ENCODE measurements around the gene TSPEAR.

The TSPEAR gene

GRCh38 chr21:44514218-44514520 is 197.2 kb downstream of the TSPEAR start:
- H3K27ac ChIP-seq (ENCODE audit: low read length): no peak overlapping the region
- WGBS (ENCODE audit: insufficient coverage, insufficient read length): no CpG with 5 or more reads among the region's 7 CpGs

GRCh38 chr21:44513389-44514217 is 197.8 kb downstream of the TSPEAR start:
- Histone ChIP-seq H3K36me3 (ENCODE audit: control insufficient read depth, insufficient read depth, low read length) (no peaks in the 10 kb centered on the region; the same call in 1 of the 2 replicates), H3K4me3 (ENCODE audit: low read length) (no peak overlapping the region), H3K27me3 (ENCODE audit: control insufficient read depth, insufficient read depth, low read length) (no peaks in the 10 kb centered on the region), H3K9me3 (ENCODE audit: control insufficient read depth, insufficient read depth, low read length) (no peaks in the 10 kb centered on the region), H3K4me1 (ENCODE audit: control insufficient read depth, insufficient read depth, low read length) (no peaks in the 10 kb centered on the region), H3K27ac (ENCODE audit: low read length) (no peak overlapping the region)
- WGBS (ENCODE audit: insufficient coverage, insufficient read length): no CpG with 5 or more reads among the region's 15 CpGs
- no peak for DNase-seq (ENCODE audit: low read depth, low spot score)

More at GRCh38 chr21:44514218-44514520, 197.2 kb downstream of the TSPEAR start:
- H3K4me1 ChIP-seq (ENCODE audit: control insufficient read depth, insufficient read depth, low read length): no peaks in the 10 kb centered on the region
- DNase-seq (ENCODE audit: low read depth, low spot score): no peak
- no peaks in the 10 kb centered on the region for H3K27me3 ChIP-seq (ENCODE audit: control insufficient read depth, insufficient read depth, low read length)
- H3K9me3 ChIP-seq (ENCODE audit: control insufficient read depth, insufficient read depth, low read length): no peaks in the 10 kb centered on the region
- no peak overlapping the region for H3K4me3 ChIP-seq (ENCODE audit: low read length)
- no peaks in the 10 kb centered on the region; the same call in 1 of the 2 replicates for H3K36me3 ChIP-seq (ENCODE audit: control insufficient read depth, insufficient read depth, low read length)

- H3K27ac ChIP-seq (ENCODE audit: low read length): no peak overlapping the region
- H3K27me3 ChIP-seq (ENCODE audit: control insufficient read depth, insufficient read depth, low read length): no peaks in the 10 kb centered on the region
- H3K9me3 ChIP-seq (ENCODE audit: control insufficient read depth, insufficient read depth, low read length): no peaks in the 10 kb centered on the region
- no CpG with 5 or more reads among the region's 21 CpGs for WGBS (ENCODE audit: insufficient coverage, insufficient read length)
- DNase-seq (ENCODE audit: low read depth, low spot score): no peak
- no peaks in the 10 kb centered on the region for H3K4me1 ChIP-seq (ENCODE audit: control insufficient read depth, insufficient read depth, low read length)
- H3K36me3 ChIP-seq (ENCODE audit: control insufficient read depth, insufficient read depth, low read length): no peaks in the 10 kb centered on the region; the same call in 1 of the 2 replicates
- no peak overlapping the region for H3K4me3 ChIP-seq (ENCODE audit: low read length)
These were observed 198.6 kb downstream of the TSPEAR start for GRCh38 chr21:44512496-44513388.

- Histone ChIP-seq H3K27me3 (ENCODE audit: control insufficient read depth, insufficient read depth, low read length) (no peaks in the 10 kb centered on the region), H3K27ac (ENCODE audit: low read length) (no peak overlapping the region), H3K36me3 (ENCODE audit: control insufficient read depth, insufficient read depth, low read length) (no peaks in the 10 kb centered on the region; the same call in 1 of the 2 replicates), H3K4me1 (ENCODE audit: control insufficient read depth, insufficient read depth, low read length) (no peaks in the 10 kb centered on the region), H3K4me3 (ENCODE audit: low read length) (no peak overlapping the region), H3K9me3 (ENCODE audit: control insufficient read depth, insufficient read depth, low read length) (no peaks in the 10 kb centered on the region)
- DNase-seq (ENCODE audit: low read depth, low spot score): no peak
- WGBS (ENCODE audit: insufficient coverage, insufficient read length): no CpG with 5 or more reads among the region's 8 CpGs
These were observed 199.5 kb downstream of the TSPEAR start for GRCh38 chr21:44511938-44512275.

- H3K4me3 ChIP-seq (ENCODE audit: low read length): no peak overlapping the region
- no peak overlapping the region for H3K27ac ChIP-seq (ENCODE audit: low read length)
- H3K27me3 ChIP-seq (ENCODE audit: control insufficient read depth, insufficient read depth, low read length): no peaks in the 10 kb centered on the region
- H3K9me3 ChIP-seq (ENCODE audit: control insufficient read depth, insufficient read depth, low read length): no peaks in the 10 kb centered on the region
- no peak for DNase-seq (ENCODE audit: low read depth, low spot score)
- no peaks in the 10 kb centered on the region for H3K4me1 ChIP-seq (ENCODE audit: control insufficient read depth, insufficient read depth, low read length)
- WGBS (ENCODE audit: insufficient coverage, insufficient read length): no CpG with 5 or more reads among the region's 11 CpGs
- H3K36me3 ChIP-seq (ENCODE audit: control insufficient read depth, insufficient read depth, low read length): no peaks in the 10 kb centered on the region; the same call in 1 of the 2 replicates
These were observed 200.0 kb downstream of the TSPEAR start for GRCh38 chr21:44511219-44511937.

GRCh38 chr21:44510508-44511218 is 200.7 kb downstream of the TSPEAR start:
- DNase-seq (ENCODE audit: low read depth, low spot score): peak; percentile 41
- H3K36me3 ChIP-seq (ENCODE audit: control insufficient read depth, insufficient read depth, low read length): no peaks in the 10 kb centered on the region; the same call in 1 of the 2 replicates
- peak overlapping the region; percentile 9; the same call in 1 of the 2 replicates for H3K4me3 ChIP-seq (ENCODE audit: low read length)
- no peaks in the 10 kb centered on the region; the same call in 1 of the 2 replicates for H3K4me1 ChIP-seq (ENCODE audit: control insufficient read depth, insufficient read depth, low read length)
- H3K27ac ChIP-seq (ENCODE audit: low read length): no peak overlapping the region
- WGBS (ENCODE audit: insufficient coverage, insufficient read length): no CpG with 5 or more reads among the region's 36 CpGs
- H3K9me3 ChIP-seq (ENCODE audit: control insufficient read depth, insufficient read depth, low read length): no peaks in the 10 kb centered on the region
- no peaks in the 10 kb centered on the region for H3K27me3 ChIP-seq (ENCODE audit: control insufficient read depth, insufficient read depth, low read length)

GRCh38 chr21:44510109-44510507 is 201.3 kb downstream of the TSPEAR start:
- no peak overlapping the region for H3K4me3 ChIP-seq (ENCODE audit: low read length)
- no peak for DNase-seq (ENCODE audit: low read depth, low spot score)
- H3K36me3 ChIP-seq (ENCODE audit: control insufficient read depth, insufficient read depth, low read length): no peaks in the 10 kb centered on the region; the same call in 1 of the 2 replicates
- no CpG with 5 or more reads among the region's 18 CpGs for WGBS (ENCODE audit: insufficient coverage, insufficient read length)
- H3K27me3 ChIP-seq (ENCODE audit: control insufficient read depth, insufficient read depth, low read length): no peaks in the 10 kb centered on the region
- H3K4me1 ChIP-seq (ENCODE audit: control insufficient read depth, insufficient read depth, low read length): no peaks in the 10 kb centered on the region; the same call in 1 of the 2 replicates
- H3K27ac ChIP-seq (ENCODE audit: low read length): no peak overlapping the region
- no peaks in the 10 kb centered on the region for H3K9me3 ChIP-seq (ENCODE audit: control insufficient read depth, insufficient read depth, low read length)

- no peaks in the 10 kb centered on the region; the same call in 1 of the 2 replicates for H3K4me1 ChIP-seq (ENCODE audit: control insufficient read depth, insufficient read depth, low read length)
- no CpG with 5 or more reads among the region's 12 CpGs for WGBS (ENCODE audit: insufficient coverage, insufficient read length)
- no peak overlapping the region for H3K4me3 ChIP-seq (ENCODE audit: low read length)
- H3K36me3 ChIP-seq (ENCODE audit: control insufficient read depth, insufficient read depth, low read length): no peaks in the 10 kb centered on the region; the same call in 1 of the 2 replicates
- H3K27ac ChIP-seq (ENCODE audit: low read length): no peak overlapping the region
- H3K27me3 ChIP-seq (ENCODE audit: control insufficient read depth, insufficient read depth, low read length): no peaks in the 10 kb centered on the region
- H3K9me3 ChIP-seq (ENCODE audit: control insufficient read depth, insufficient read depth, low read length): no peaks in the 10 kb centered on the region
- no peak for DNase-seq (ENCODE audit: low read depth, low spot score)
These were observed 201.8 kb downstream of the TSPEAR start for GRCh38 chr21:44509539-44509938.

- Histone ChIP-seq H3K4me1 (ENCODE audit: control insufficient read depth, insufficient read depth, low read length) (no peaks in the 10 kb centered on the region; the same call in 1 of the 2 replicates), H3K4me3 (ENCODE audit: low read length) (no peak overlapping the region)
These were observed 202.5 kb downstream of the TSPEAR start for GRCh38 chr21:44508711-44509445.

More at GRCh38 chr21:44508711-44509445, 202.5 kb downstream of the TSPEAR start:
- Histone ChIP-seq H3K27ac (ENCODE audit: low read length) (no peak overlapping the region), H3K9me3 (ENCODE audit: control insufficient read depth, insufficient read depth, low read length) (no peaks in the 10 kb centered on the region), H3K27me3 (ENCODE audit: control insufficient read depth, insufficient read depth, low read length) (no peaks in the 10 kb centered on the region), H3K36me3 (ENCODE audit: control insufficient read depth, insufficient read depth, low read length) (no peaks in the 10 kb centered on the region; the same call in 1 of the 2 replicates)
- no peak for DNase-seq (ENCODE audit: low read depth, low spot score)
- no CpG with 5 or more reads among the region's 30 CpGs for WGBS (ENCODE audit: insufficient coverage, insufficient read length)
